MCF 10A (cell line): ENCODE results near the gene SERPINH1. TPM values are rescaled to one million over a fixed set of nuclear protein-coding genes. Genes with fewer than 3 reads are reported as not detected.

Experiments
- BruUV-seq: library from RNA; stranded (reverse); fragments of 400-500 nt; replicated peaks from 2 replicates; lab custom pipeline; 2021; lab: Mats Ljungman, UMichigan
- CTCF ChIA-PET: fragments of 300-600 bp; sonication (Branson Sonifier 250); formaldehyde crosslinking; extraction: SDS; loops from one replicate; lab custom pipeline; 2021; ENCODE audit warnings: antibody characterized with exemption, inconsistent platforms; lab: Yijun Ruan, JAX
- POLR2A ChIA-PET: fragments of 300-600, 350-650 bp; sonication (Branson Sonifier 250); formaldehyde crosslinking; extraction: SDS; loops from one replicate; lab custom pipeline; 2020; ENCODE audit warnings: antibody characterized with exemption, inconsistent platforms; lab: Yijun Ruan, JAX
- DNase-seq: peaks from one replicate; pipeline ENCODE4 v3.0.0-alpha.2; 2018; ENCODE audit not compliant: unreplicated experiment
- H3K27ac Mint-ChIP-seq: one replicate; pipeline ENCODE4 v1.8.0; 2022; ENCODE audit warnings: mild to moderate bottlenecking, low read depth, mixed read lengths; ENCODE audit not compliant: unreplicated experiment
- H3K27me3 Mint-ChIP-seq: one replicate; pipeline ENCODE4 v1.8.0; 2022; ENCODE audit warnings: mixed read lengths; ENCODE audit not compliant: insufficient read depth, unreplicated experiment
- H3K36me3 Mint-ChIP-seq: one replicate; pipeline ENCODE4 v1.8.0; 2022; ENCODE audit warnings: mild to moderate bottlenecking, moderate library complexity, mixed read lengths; ENCODE audit not compliant: insufficient read depth, unreplicated experiment
- H3K4me1 Mint-ChIP-seq: one replicate; pipeline ENCODE4 v1.8.0; 2022; ENCODE audit warnings: mixed read lengths; ENCODE audit not compliant: insufficient read depth, unreplicated experiment
- H3K4me3 Mint-ChIP-seq: one replicate; pipeline ENCODE4 v1.8.0; 2022; ENCODE audit warnings: mild to moderate bottlenecking, moderate library complexity, mixed read lengths; ENCODE audit not compliant: unreplicated experiment
- H3K9me3 Mint-ChIP-seq: one replicate; pipeline ENCODE4 v1.8.0; 2022; ENCODE audit warnings: mixed read lengths; ENCODE audit not compliant: unreplicated experiment
- CTCF ChIP-seq: fragments of 200-600 bp; IDR thresholded peaks from one replicate; pipeline ENCODE4 v1.8.0; 2022; ENCODE audit warnings: antibody characterized with exemption, mild to moderate bottlenecking; ENCODE audit not compliant: unreplicated experiment
- intact Hi-C: fragments of 100-400 bp; cut with micrococcal nuclease; formaldehyde crosslinking; loops from 2 replicates; pipeline ENCODE4 v1.14.1; 2022
- total RNA-seq: library from RNA; stranded (reverse); gene quantifications from 2 replicates; pipeline ENCODE4 v1.2.3, GENCODE V29; 2022

Gene SERPINH1
- total RNA-seq, 1 experiment from 2014 or later: 80.5 TPM

- peak overlapping the region; percentile 94 for H3K27ac Mint-ChIP-seq
- peaks cover 46% of the 10 kb centered on the region for H3K4me1 Mint-ChIP-seq
- H3K36me3 Mint-ChIP-seq: peaks cover 8% of the 10 kb centered on the region
- H3K9me3 Mint-ChIP-seq: no peaks in the 10 kb centered on the region
- H3K27me3 Mint-ChIP-seq: no peaks in the 10 kb centered on the region
- no peak for TF ChIP-seq CTCF
- no TSS peak for BruUV-seq
- peak overlapping the region; percentile 92 for H3K4me3 Mint-ChIP-seq
- intact Hi-C loops: loop anchor here (1.0 kb wide), 1 partner anchor 14 kb away; no protein-coding TSS in a partner anchor
- ChIA-PET POLR2A (interaction anchor here (0.6 to 2.2 kb wide), 10 partner anchors 12 to 402 kb away, joined by 3 to 15 read pairs (median 4); partner anchors contain the start of genes GDPD5 and RPS3), CTCF (interaction anchor here (0.6 to 1.1 kb wide), 5 partner anchors 106 to 1163 kb away, joined by 3 to 5 read pairs (median 3); no protein-coding TSS in a partner anchor)
- no peak for DNase-seq
These were observed 516 bp upstream of the SERPINH1 start for GRCh38 chr11:75561426-75562047.

- Mint-ChIP-seq H3K27me3 (no peaks in the 10 kb centered on the region), H3K4me3 (peak overlapping the region; percentile 92), H3K27ac (peak overlapping the region; percentile 94), H3K9me3 (no peaks in the 10 kb centered on the region), H3K4me1 (peaks cover 34% of the 10 kb centered on the region), H3K36me3 (peaks cover 14% of the 10 kb centered on the region)
- TF ChIP-seq CTCF: no peak
- peak; percentile 43 for DNase-seq
- intact Hi-C loops: loop anchor here (1.0 kb wide), 1 partner anchor 16 kb away; no protein-coding TSS in a partner anchor
- CTCF ChIA-PET: interaction anchor here (0.7 to 1.1 kb wide), 5 partner anchors 15 to 244 kb away, joined by 3 to 4 read pairs (median 3); no protein-coding TSS in a partner anchor
- TSS peak; percentile 40 for BruUV-seq
- POLR2A ChIA-PET: interaction anchor here (0.7 to 2.2 kb wide), 17 partner anchors 8 to 251 kb away, joined by 3 to 15 read pairs (median 4); partner anchors contain the start of gene RPS3
These were observed 907 bp downstream of the SERPINH1 start for GRCh38 chr11:75562836-75563484.

- intact Hi-C loops: no loop called here
- ChIA-PET CTCF (interaction anchor here (0.6 to 0.9 kb wide), 3 partner anchors 10 to 885 kb away, joined by 3 to 4 read pairs (median 3); no protein-coding TSS in a partner anchor), POLR2A (interaction anchor here (0.9 to 3.5 kb wide), 9 partner anchors 9 to 883 kb away, joined by 3 to 28 read pairs (median 5); no protein-coding TSS in a partner anchor)
- H3K27me3 Mint-ChIP-seq: no peaks in the 10 kb centered on the region
- peaks cover 20% of the 10 kb centered on the region for H3K36me3 Mint-ChIP-seq
- no peak for DNase-seq
- peaks cover 28% of the 10 kb centered on the region for H3K4me1 Mint-ChIP-seq
- peak overlapping the region; percentile 94 for H3K27ac Mint-ChIP-seq
- BruUV-seq: no TSS peak
- no peak for TF ChIP-seq CTCF
- H3K4me3 Mint-ChIP-seq: peak overlapping the region; percentile 92
- no peaks in the 10 kb centered on the region for H3K9me3 Mint-ChIP-seq
These were observed 1.5 kb downstream of the SERPINH1 start for GRCh38 chr11:75563501-75563977.
